Mucosa of descending colon (tissue), 3 donors: Measurements from ENCODE around the gene DDX52. TPM values are rescaled to one million over a fixed set of nuclear protein-coding genes. Genes with fewer than 3 reads are reported as not detected.

Experiments
- ATAC-seq: fragments of 200-7000 bp; cut with Tn5 transposase; one replicate; pipeline ENCODE4 v1.9.1; 2020; ENCODE audit warnings: mild to moderate bottlenecking, moderate library complexity
- DNase-seq, 3 donors: peaks; one replicate each; pipeline ENCODE4 v3.0.0-alpha.2; 2020
- H3K36me3 ChIP-seq: fragments of 200-600 bp; one replicate; pipeline ENCODE4 v1.8.0; 2021; ENCODE audit warnings: low read depth, mild to moderate bottlenecking
- H3K4me1 ChIP-seq: fragments of 200-600 bp; one replicate; pipeline ENCODE4 v1.8.0; 2021; ENCODE audit warnings: low read depth, mild to moderate bottlenecking
- H3K4me3 ChIP-seq: fragments of 200-600 bp; one replicate; pipeline ENCODE4 v1.8.0; 2021; ENCODE audit warnings: mild to moderate bottlenecking
- H3K9me3 ChIP-seq: fragments of 200-600 bp; one replicate; pipeline ENCODE4 v1.8.0; 2021; ENCODE audit warnings: mild to moderate bottlenecking
- CTCF ChIP-seq: fragments of 200-600 bp; IDR thresholded peaks from one replicate; pipeline ENCODE4 v1.8.0; 2022; ENCODE audit warnings: antibody characterized with exemption, mild to moderate bottlenecking
- intact Hi-C, 2 donors: fragments of 100-400 bp; cut with DNase I in 1 of 2; cut with micrococcal nuclease in 1 of 2; formaldehyde crosslinking; loops; one replicate each; pipeline versions ENCODE4 v1.11.0 to v1.11.1; 2022; cut with DNase I, micrococcal nuclease
- total RNA-seq, 3 donors: library from RNA; stranded (reverse); fragmentation: NEBNext Ultra II Directional in 2 of 3; extraction: Animal tissue kit (Norgen Biotek cat#: 25700) in 2 of 3; gene quantifications; one replicate each; pipeline versions ENCODE4 v1.2.1 to v1.2.4, GENCODE V29; 2021 to 2023
- donor health status: DM: no; HTN: no; CAD: no; lungs with moderate emphysema.
- donor health status: DM: no; HTN: no; CAD: no.
- donor health status: DM: no; HTN: yes; CAD: no.

The DDX52 gene
- total RNA-seq, 3 donors from 2014 or later: 22.3 to 26.9 (median 26.0) TPM

GRCh38 chr17:37678036-37678435, 34.8 kb upstream of the DDX52 start:
- H3K4me3 ChIP-seq: no peak overlapping the region
- H3K4me1 ChIP-seq: peaks cover 15% of the 10 kb centered on the region
- H3K36me3 ChIP-seq: no peaks in the 10 kb centered on the region
- no peak for ATAC-seq
- no peak for DNase-seq
- intact Hi-C loops: no loop called here
- no peak for TF ChIP-seq CTCF
- no peaks in the 10 kb centered on the region for H3K9me3 ChIP-seq

GRCh38 chr17:37677021-37677420, 33.8 kb upstream of the DDX52 start:
- peaks cover 15% of the 10 kb centered on the region for H3K4me1 ChIP-seq
- no peaks in the 10 kb centered on the region for H3K9me3 ChIP-seq
- ATAC-seq (no peak), DNase-seq (no peak)
- H3K4me3 ChIP-seq: no peak overlapping the region
- TF ChIP-seq CTCF: no peak
- intact Hi-C loops: no loop called here
- no peaks in the 10 kb centered on the region for H3K36me3 ChIP-seq

- no peak for TF ChIP-seq CTCF
- ATAC-seq (peak; percentile 81), DNase-seq (peak in 2 of 3 donors; percentile 49 to 53)
- intact Hi-C loops: no loop called here
- Histone ChIP-seq H3K36me3 (no peaks in the 10 kb centered on the region), H3K4me3 (no peak overlapping the region), H3K9me3 (no peaks in the 10 kb centered on the region), H3K4me1 (peaks cover 21% of the 10 kb centered on the region)
Observed at GRCh38 chr17:37676115-37676925, 33.1 kb upstream of the DDX52 start.

- H3K36me3 ChIP-seq: no peaks in the 10 kb centered on the region
- DNase-seq (no peak), ATAC-seq (no peak)
- intact Hi-C loops: no loop called here
- no peak overlapping the region for H3K4me3 ChIP-seq
- H3K9me3 ChIP-seq: no peaks in the 10 kb centered on the region
- TF ChIP-seq CTCF: no peak
- H3K4me1 ChIP-seq: peaks cover 29% of the 10 kb centered on the region
Observed at GRCh38 chr17:37674511-37674910, 31.3 kb upstream of the DDX52 start.

- no peak overlapping the region for H3K4me3 ChIP-seq
- no peak for TF ChIP-seq CTCF
- intact Hi-C loops: no loop called here
- H3K9me3 ChIP-seq: no peaks in the 10 kb centered on the region
- DNase-seq (no peak), ATAC-seq (no peak)
- peaks cover 29% of the 10 kb centered on the region for H3K4me1 ChIP-seq
- no peaks in the 10 kb centered on the region for H3K36me3 ChIP-seq
Observed at GRCh38 chr17:37673386-37673785, 30.1 kb upstream of the DDX52 start.
